Skeletal muscle tissue (tissue), 4 donors: ENCODE results near the gene TFR2. TPM values are rescaled to one million over a fixed set of nuclear protein-coding genes. Genes with fewer than 3 reads are reported as not detected.

Experiments used
- H3K27ac ChIP-seq: one replicate; pipeline ENCODE4 v1.7.0; 2013; ENCODE audit warnings: mild to moderate bottlenecking, low read depth, low read length, inconsistent platforms
- H3K27me3 ChIP-seq, 3 donors: one replicate each; pipeline ENCODE4 v1.7.0; 2013; ENCODE audit warnings: low read length in 3 of 3; ENCODE audit not compliant: control insufficient read depth in 3 of 3, insufficient read depth in 3 of 3
- H3K36me3 ChIP-seq, 3 donors: one replicate each; pipeline ENCODE4 v1.7.0; 2013; ENCODE audit warnings: low read length in 3 of 3; ENCODE audit not compliant: control insufficient read depth in 3 of 3, insufficient read depth in 3 of 3
- H3K4me1 ChIP-seq, 3 donors: one replicate each; pipeline ENCODE4 v1.7.0; 2013; ENCODE audit warnings: low read length in 3 of 3, mild to moderate bottlenecking in 3 of 3; ENCODE audit not compliant: control insufficient read depth in 3 of 3, insufficient read depth in 3 of 3
- H3K4me3 ChIP-seq, 3 donors: one replicate each; pipeline ENCODE4 v1.7.0; 2013; ENCODE audit warnings: low read length in 3 of 3
- H3K9ac ChIP-seq, 3 donors: one replicate each; pipeline ENCODE4 v1.7.0; 2013; ENCODE audit warnings: low read length in 3 of 3, mild to moderate bottlenecking in 3 of 3, moderate library complexity in 2 of 3, low read depth in 1 of 3
- H3K9me3 ChIP-seq, 3 donors: one replicate each; pipeline ENCODE4 v1.7.0; 2013; ENCODE audit warnings: low read length in 3 of 3; ENCODE audit not compliant: control insufficient read depth in 3 of 3
- total RNA-seq: library from RNA; depleted of rRNA; stranded (reverse); fragments of >200 nt; gene quantifications from one replicate; pipeline ENCODE4 v1.2.3, GENCODE V29; 2014
- donor health status: Osteomylitis.

Gene TFR2
- total RNA-seq = 1.0 TPM

GRCh38 chr7:100641463-100641859 is at the start of gene TFR2:
TSS of gene TFR2 (minus strand) at chr7:100641552. CDS start at chr7:100641509, 43 bp downstream.
- Histone ChIP-seq H3K4me1 (no peaks in the 10 kb centered on the region), H3K4me3 (no peak within 1 kb of the TSS), H3K27ac (no peak within 1 kb of the TSS), H3K9me3 (no peaks in the 10 kb centered on the region), H3K27me3 (peaks cover 12 to 44% (median 31%) of the 10 kb centered on the region in 3 donors), H3K9ac (no peak within 1 kb of the TSS), H3K36me3 (no peaks in the 10 kb centered on the region)

GRCh38 chr7:100689230-100690135 is 48.1 kb upstream of the TFR2 start:
- peaks cover 38 to 47% (median 44%) of the 10 kb centered on the region in 3 donors for H3K4me1 ChIP-seq
- H3K9ac ChIP-seq = peak overlapping the region in 2 of 3 donors; percentile 42 to 57
- H3K27me3 ChIP-seq = no peaks in the 10 kb centered on the region
- no peak overlapping the region for H3K27ac ChIP-seq
- peaks cover 32 to 51% (median 44%) of the 10 kb centered on the region in 3 donors for H3K36me3 ChIP-seq
- no peaks in the 10 kb centered on the region for H3K9me3 ChIP-seq
- no peak overlapping the region for H3K4me3 ChIP-seq

GRCh38 chr7:100688326-100688860 is 47.0 kb upstream of the TFR2 start:
- Histone ChIP-seq H3K4me1 (peaks cover 38 to 47% (median 44%) of the 10 kb centered on the region in 3 donors), H3K9ac (peak overlapping the region in 1 of 3 donors; percentile 57), H3K27me3 (no peaks in the 10 kb centered on the region), H3K36me3 (peaks cover 43 to 58% (median 53%) of the 10 kb centered on the region in 3 donors), H3K4me3 (no peak overlapping the region), H3K27ac (no peak overlapping the region), H3K9me3 (no peaks in the 10 kb centered on the region)

GRCh38 chr7:100687751-100688300 is 46.5 kb upstream of the TFR2 start:
- Histone ChIP-seq H3K27me3 (no peaks in the 10 kb centered on the region), H3K9me3 (no peaks in the 10 kb centered on the region), H3K9ac (peak overlapping the region in 1 of 3 donors; percentile 33), H3K4me3 (no peak overlapping the region), H3K27ac (no peak overlapping the region), H3K36me3 (peaks cover 48 to 61% (median 59%) of the 10 kb centered on the region in 3 donors), H3K4me1 (peaks cover 34 to 42% (median 42%) of the 10 kb centered on the region in 3 donors)

- no peak overlapping the region for H3K9ac ChIP-seq
- H3K4me3 ChIP-seq = no peak overlapping the region
- peaks cover 51 to 66% (median 61%) of the 10 kb centered on the region in 3 donors for H3K36me3 ChIP-seq
- no peaks in the 10 kb centered on the region for H3K27me3 ChIP-seq
- H3K27ac ChIP-seq = no peak overlapping the region
- H3K9me3 ChIP-seq = no peaks in the 10 kb centered on the region
- H3K4me1 ChIP-seq = peaks cover 28 to 37% (median 37%) of the 10 kb centered on the region in 3 donors
Observed at GRCh38 chr7:100687261-100687660, 45.9 kb upstream of the TFR2 start.

GRCh38 chr7:100686822-100687211 is 45.5 kb upstream of the TFR2 start:
- Histone ChIP-seq H3K27me3 (no peaks in the 10 kb centered on the region), H3K27ac (no peak overlapping the region), H3K9me3 (no peaks in the 10 kb centered on the region), H3K4me3 (no peak overlapping the region), H3K9ac (no peak overlapping the region), H3K36me3 (peaks cover 54 to 69% (median 66%) of the 10 kb centered on the region in 3 donors), H3K4me1 (peaks cover 24 to 32% (median 32%) of the 10 kb centered on the region in 3 donors)

GRCh38 chr7:100686201-100686821 is 45.0 kb upstream of the TFR2 start:
- Histone ChIP-seq H3K27ac (no peak overlapping the region), H3K27me3 (no peaks in the 10 kb centered on the region), H3K9ac (no peak overlapping the region), H3K36me3 (peaks cover 59 to 74% (median 71%) of the 10 kb centered on the region in 3 donors), H3K4me1 (peaks cover 19 to 27% (median 27%) of the 10 kb centered on the region in 3 donors), H3K9me3 (no peaks in the 10 kb centered on the region), H3K4me3 (no peak overlapping the region)

GRCh38 chr7:100685631-100686145 is 44.3 kb upstream of the TFR2 start:
- Histone ChIP-seq H3K9ac (no peak overlapping the region), H3K4me1 (peaks cover 13 to 22% (median 21%) of the 10 kb centered on the region in 3 donors), H3K36me3 (peaks cover 59 to 74% (median 70%) of the 10 kb centered on the region in 3 donors), H3K9me3 (no peaks in the 10 kb centered on the region), H3K27me3 (no peaks in the 10 kb centered on the region), H3K27ac (no peak overlapping the region), H3K4me3 (no peak overlapping the region)

GRCh38 chr7:100685049-100685605 is 43.8 kb upstream of the TFR2 start:
- no peaks in the 10 kb centered on the region for H3K9me3 ChIP-seq
- H3K9ac ChIP-seq = no peak overlapping the region
- no peak overlapping the region for H3K4me3 ChIP-seq
- H3K4me1 ChIP-seq = peaks cover 9 to 18% (median 16%) of the 10 kb centered on the region in 3 donors
- peaks cover 59 to 73% (median 70%) of the 10 kb centered on the region in 3 donors for H3K36me3 ChIP-seq
- no peaks in the 10 kb centered on the region for H3K27me3 ChIP-seq
- no peak overlapping the region for H3K27ac ChIP-seq
